Liver (tissue), 9 donors: ENCODE results near the gene LYST. TPM values are rescaled to one million over a fixed set of nuclear protein-coding genes. Genes with fewer than 3 reads are reported as not detected.

Source experiments
- DNase-seq: peaks from one replicate; pipeline ENCODE4 v3.0.0-alpha.2; 2017; ENCODE audit warnings: low spot score
- H3K27ac ChIP-seq, 2 donors: one replicate each; pipeline ENCODE4 v1.7.0; 2013; ENCODE audit warnings: inconsistent platforms in 2 of 2, low read length in 2 of 2, control low read depth in 1 of 2, low read depth in 1 of 2, mild to moderate bottlenecking in 1 of 2
- H3K27me3 ChIP-seq, 4 donors: one replicate each; pipeline versions ENCODE4 v1.6.1 to v1.7.0; 2013; ENCODE audit warnings: low read length in 3 of 4, inconsistent platforms in 1 of 4, mild to moderate bottlenecking in 1 of 4, moderate library complexity in 1 of 4; ENCODE audit not compliant: control insufficient read depth in 4 of 4, insufficient read depth in 4 of 4
- H3K36me3 ChIP-seq, 4 donors: one replicate each; pipeline versions ENCODE4 v1.6.1 to v1.7.0; 2013; ENCODE audit warnings: low read length in 3 of 4, mild to moderate bottlenecking in 3 of 4, low read depth in 1 of 4, moderate library complexity in 1 of 4; ENCODE audit not compliant: control insufficient read depth in 4 of 4, insufficient read depth in 3 of 4
- H3K4me1 ChIP-seq, 4 donors: one replicate each; pipeline versions ENCODE4 v1.6.1 to v1.7.0; 2013; ENCODE audit warnings: low read length in 3 of 4, mild to moderate bottlenecking in 3 of 4, moderate library complexity in 1 of 4; ENCODE audit not compliant: control insufficient read depth in 4 of 4, insufficient read depth in 4 of 4
- H3K4me3 ChIP-seq, 3 donors: one replicate each; pipeline versions ENCODE4 v1.6.1 to v1.7.0; 2013; ENCODE audit warnings: low read length in 3 of 3, control low read depth in 1 of 3, low read depth in 1 of 3, mild to moderate bottlenecking in 1 of 3
- H3K9ac ChIP-seq, 2 donors: one replicate each; pipeline ENCODE4 v1.7.0; 2013; ENCODE audit warnings: low read length in 2 of 2, mild to moderate bottlenecking in 2 of 2, moderate library complexity in 2 of 2, control low read depth in 1 of 2, low read depth in 1 of 2
- H3K9me3 ChIP-seq, 4 donors: one replicate each; pipeline versions ENCODE4 v1.6.1 to v1.7.0; 2013; ENCODE audit warnings: low read length in 3 of 4; ENCODE audit not compliant: control insufficient read depth in 4 of 4
- EGR1 ChIP-seq, 2 donors: IDR thresholded peaks; 2 replicates each; pipeline ENCODE4 v1.6.1; 2016 to 2018; ENCODE audit warnings: antibody characterized with exemption in 2 of 2, low read depth in 2 of 2
- FOXA2 ChIP-seq: IDR thresholded peaks from 2 replicates; pipeline ENCODE4 v1.6.1; 2016; ENCODE audit warnings: antibody characterized with exemption
- HNF4G ChIP-seq: IDR thresholded peaks from 2 replicates; pipeline ENCODE4 v1.6.1; 2016; ENCODE audit warnings: antibody characterized with exemption
- JUND ChIP-seq, 2 donors: IDR thresholded peaks; 2 replicates each; pipeline ENCODE4 v1.6.1; 2016; ENCODE audit warnings: antibody characterized with exemption in 2 of 2
- RAD21 ChIP-seq, 2 donors: IDR thresholded peaks; 2 replicates each; pipeline ENCODE4 v1.6.1; 2016; ENCODE audit warnings: antibody characterized with exemption in 2 of 2, mild to moderate bottlenecking in 2 of 2
- SP1 ChIP-seq: IDR thresholded peaks from 2 replicates; pipeline ENCODE4 v1.6.1; 2018; ENCODE audit warnings: antibody characterized with exemption, mild to moderate bottlenecking
- TAF1 ChIP-seq: conservative IDR thresholded peaks from 2 replicates; pipeline ENCODE4 v1.6.1; 2016; ENCODE audit warnings: antibody characterized with exemption, mild to moderate bottlenecking
- YY1 ChIP-seq: IDR thresholded peaks from 2 replicates; pipeline ENCODE4 v1.6.1; 2016; ENCODE audit warnings: antibody characterized with exemption, mild to moderate bottlenecking
- WGBS: extraction: QIAGEN DNeasy Blood & Tissue Kit; methylation state at CpG from one replicate; pipeline ENCODE4 v1.1.7; 2013; 5-methylcytosine and 5-hydroxymethylcytosine counted together
- polyA plus RNA-seq, 2 donors: library from polyadenylated mRNA; stranded (reverse) in 1 of 2; unstranded in 1 of 2; fragments of 200-250 nt in 1 of 2; fragments of >200 nt in 1 of 2; fragmentation: Nextera tagmentation in 1 of 2; extraction: Ambion mirVana in 1 of 2; gene quantifications; one replicate each; pipeline versions ENCODE4 v1.2.1 to v1.2.3, GENCODE V29; 2013 to 2015
- total RNA-seq, 2 donors: library from RNA; depleted of rRNA; stranded (reverse); fragments of >200 nt; gene quantifications; one replicate each; pipeline ENCODE4 v1.2.3, GENCODE V29; 2014
- TF ChIP-seq, protein P1 (sequence below): IDR thresholded peaks from 2 replicates; pipeline ENCODE4 v1.6.1; 2016; ENCODE audit warnings: antibody characterized with exemption, mild to moderate bottlenecking
- TF ChIP-seq, protein P2 (sequence below): IDR thresholded peaks from 2 replicates; pipeline ENCODE4 v1.6.1; 2016; ENCODE audit warnings: antibody characterized with exemption
- donor health status: healthy.
- donor health status: healthy.
- donor health status: healthy.
- donor health status: healthy.
- donor health status: healthy.

LYST gene
- total and polyA plus RNA-seq, 4 donors: 3.4 to 45.9 (median 14.2) TPM

DNA sequence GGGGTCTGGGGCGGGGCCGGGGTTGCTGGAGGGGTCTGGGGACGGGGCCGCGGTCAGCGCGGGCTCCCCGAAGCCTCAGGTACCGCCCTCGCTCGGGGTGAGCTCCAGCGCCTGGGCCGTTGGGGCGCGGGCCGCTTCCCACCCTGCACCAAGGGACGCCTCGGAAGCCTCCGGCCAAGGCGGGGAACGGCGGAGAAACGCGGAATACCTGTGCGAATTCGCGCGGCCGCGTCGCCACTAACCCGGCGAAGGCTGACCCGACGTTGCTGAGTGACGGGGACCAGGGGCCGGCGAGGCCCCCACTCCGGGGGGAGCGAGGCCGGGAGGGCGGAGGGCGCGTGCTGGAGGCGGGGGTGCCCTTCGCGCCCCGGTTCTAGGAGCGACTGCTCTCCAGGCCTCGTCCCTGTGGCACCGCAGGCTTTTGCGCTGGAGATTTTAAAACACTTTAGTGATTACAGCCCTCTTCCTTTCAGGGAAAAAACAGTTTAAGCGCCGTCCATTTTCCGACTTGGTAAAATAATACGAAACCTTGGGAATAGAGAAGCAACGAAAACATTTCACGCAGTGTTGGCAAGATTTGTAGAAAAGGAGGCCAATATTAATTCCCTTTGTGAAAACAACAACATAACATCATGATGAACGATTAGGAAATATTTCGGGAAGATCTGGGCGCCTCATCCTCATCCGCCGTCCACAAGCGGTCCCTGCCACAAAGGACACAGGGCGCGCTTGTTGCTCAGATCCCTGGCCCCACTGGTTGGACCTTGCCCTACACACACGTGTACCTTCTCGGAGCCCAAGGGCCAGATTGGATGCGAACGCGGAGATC, 216.2 kb downstream of the LYST start (continued):
- TF ChIP-seq, protein P1, sequence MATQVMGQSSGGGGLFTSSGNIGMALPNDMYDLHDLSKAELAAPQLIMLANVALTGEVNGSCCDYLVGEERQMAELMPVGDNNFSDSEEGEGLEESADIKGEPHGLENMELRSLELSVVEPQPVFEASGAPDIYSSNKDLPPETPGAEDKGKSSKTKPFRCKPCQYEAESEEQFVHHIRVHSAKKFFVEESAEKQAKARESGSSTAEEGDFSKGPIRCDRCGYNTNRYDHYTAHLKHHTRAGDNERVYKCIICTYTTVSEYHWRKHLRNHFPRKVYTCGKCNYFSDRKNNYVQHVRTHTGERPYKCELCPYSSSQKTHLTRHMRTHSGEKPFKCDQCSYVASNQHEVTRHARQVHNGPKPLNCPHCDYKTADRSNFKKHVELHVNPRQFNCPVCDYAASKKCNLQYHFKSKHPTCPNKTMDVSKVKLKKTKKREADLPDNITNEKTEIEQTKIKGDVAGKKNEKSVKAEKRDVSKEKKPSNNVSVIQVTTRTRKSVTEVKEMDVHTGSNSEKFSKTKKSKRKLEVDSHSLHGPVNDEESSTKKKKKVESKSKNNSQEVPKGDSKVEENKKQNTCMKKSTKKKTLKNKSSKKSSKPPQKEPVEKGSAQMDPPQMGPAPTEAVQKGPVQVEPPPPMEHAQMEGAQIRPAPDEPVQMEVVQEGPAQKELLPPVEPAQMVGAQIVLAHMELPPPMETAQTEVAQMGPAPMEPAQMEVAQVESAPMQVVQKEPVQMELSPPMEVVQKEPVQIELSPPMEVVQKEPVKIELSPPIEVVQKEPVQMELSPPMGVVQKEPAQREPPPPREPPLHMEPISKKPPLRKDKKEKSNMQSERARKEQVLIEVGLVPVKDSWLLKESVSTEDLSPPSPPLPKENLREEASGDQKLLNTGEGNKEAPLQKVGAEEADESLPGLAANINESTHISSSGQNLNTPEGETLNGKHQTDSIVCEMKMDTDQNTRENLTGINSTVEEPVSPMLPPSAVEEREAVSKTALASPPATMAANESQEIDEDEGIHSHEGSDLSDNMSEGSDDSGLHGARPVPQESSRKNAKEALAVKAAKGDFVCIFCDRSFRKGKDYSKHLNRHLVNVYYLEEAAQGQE: peak; percentile 73
- no peak for TF ChIP-seq TAF1
- no peak for TF ChIP-seq FOXA2
- TF ChIP-seq SP1: no peak
- peak; percentile 17 for TF ChIP-seq YY1

DNA sequence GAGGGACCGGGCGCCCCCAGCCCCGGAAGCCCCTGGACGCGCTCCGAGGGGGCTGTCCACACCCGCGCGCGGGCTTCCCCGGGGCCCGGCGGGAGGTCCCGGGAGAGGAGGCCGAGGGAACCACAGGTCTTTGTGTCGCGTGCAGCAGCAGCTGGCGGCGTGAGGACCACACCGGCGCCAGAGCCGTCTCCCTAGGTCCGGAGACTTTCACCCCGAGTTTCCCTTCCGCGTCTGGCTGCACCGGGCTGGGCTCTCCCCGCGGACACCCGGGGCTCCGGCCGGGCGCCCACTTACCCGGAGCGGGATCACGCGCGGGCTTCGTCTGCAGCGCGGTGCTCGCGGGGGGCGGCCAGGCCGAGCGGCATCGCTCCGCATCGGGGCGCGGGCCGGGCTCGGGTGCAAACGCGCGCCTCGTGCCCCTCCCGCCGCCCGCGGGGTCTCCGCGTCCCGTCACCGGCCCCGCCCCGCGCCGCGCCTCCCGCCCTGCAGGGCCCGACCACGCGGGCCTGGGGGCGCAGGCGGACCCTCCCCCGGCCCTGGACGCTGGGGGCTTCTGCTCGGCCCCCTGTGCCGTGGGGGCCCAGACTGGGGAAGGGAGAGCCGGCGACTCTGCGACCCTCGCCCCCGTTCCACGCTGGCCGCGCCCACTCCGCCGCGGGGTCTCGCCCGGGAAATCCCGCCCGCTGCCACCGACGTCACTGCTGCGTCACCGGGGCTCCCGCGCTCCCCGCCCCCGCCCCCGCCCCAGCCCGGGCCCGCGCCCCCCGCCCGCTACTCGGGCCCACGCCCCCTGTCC, 217.1 kb downstream of the LYST start, which contains the start of gene GNG4:
Gene GNG4 (minus strand): TSS at position 417 of the 796 bp plus-strand sequence. CDS start 65,946 bp downstream, outside the sequence.
- no peak within 1 kb of the TSS for H3K27ac ChIP-seq
- H3K9ac ChIP-seq: no peak within 1 kb of the TSS
- H3K4me3 ChIP-seq: peak within 1 kb of the TSS in 2 of 3 donors; percentile 17 to 58
- peaks cover 0 to 19% (median 6%) of the 10 kb centered on the region in 4 donors for H3K27me3 ChIP-seq
- 1% methylated on average over 111 of the region's 111 CpGs for WGBS
- peaks cover 0 to 2% (median 0%) of the 10 kb centered on the region in 4 donors for H3K9me3 ChIP-seq
- H3K36me3 ChIP-seq: no peaks in the 10 kb centered on the region
- DNase-seq: no peak
- peaks cover 13 to 25% (median 21%) of the 10 kb centered on the region in 4 donors for H3K4me1 ChIP-seq
- no peak for TF ChIP-seq YY1
- TF ChIP-seq, protein P2, sequence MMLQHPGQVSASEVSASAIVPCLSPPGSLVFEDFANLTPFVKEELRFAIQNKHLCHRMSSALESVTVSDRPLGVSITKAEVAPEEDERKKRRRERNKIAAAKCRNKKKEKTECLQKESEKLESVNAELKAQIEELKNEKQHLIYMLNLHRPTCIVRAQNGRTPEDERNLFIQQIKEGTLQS: no peak
- TF ChIP-seq JUND (IDR thresholded peaks at IDR 0.05): no peak
- no peak for TF ChIP-seq SP1
- TF ChIP-seq, protein P1: no peak
- no peak for TF ChIP-seq TAF1
- no peak for TF ChIP-seq RAD21 (IDR thresholded peaks at IDR 0.05)
- no peak for TF ChIP-seq EGR1 (IDR thresholded peaks at IDR 0.05; ENCODE audit: low read depth in 2 of 2)
- no peak for TF ChIP-seq HNF4G
